ENCODE results near the gene COL6A1. TPM values are rescaled to one million over a fixed set of nuclear protein-coding genes. Genes with fewer than 3 reads are reported as not detected.

The COL6A1 gene
- total RNA-seq, 1 experiment from 2014 or later: 221 TPM

DNA sequence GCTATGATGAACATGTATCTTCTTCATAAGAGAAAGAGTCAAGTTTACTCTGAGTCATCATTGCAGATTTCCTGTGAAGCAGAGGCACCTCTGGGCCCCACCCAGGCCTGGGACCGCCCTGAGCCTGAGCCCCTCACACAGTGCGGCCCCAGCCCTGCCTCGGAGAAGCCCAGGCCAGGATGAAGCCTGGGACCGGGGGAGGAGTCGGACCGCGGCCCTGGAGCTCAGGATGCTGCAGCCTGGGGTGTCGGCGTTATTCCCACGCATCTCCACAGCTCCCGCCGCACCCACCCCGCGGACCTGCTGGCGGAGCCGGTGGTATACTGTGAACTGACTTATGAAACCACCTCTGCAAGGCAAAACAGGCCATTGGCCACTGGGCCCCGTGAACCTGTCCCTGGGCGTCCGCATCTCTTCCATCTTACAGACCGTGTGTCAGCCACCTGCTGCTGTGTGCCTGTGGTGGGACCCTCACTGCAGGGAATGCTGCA, 2.4 kb upstream of the COL6A1 start:
- TF ChIP-seq, protein P1, sequence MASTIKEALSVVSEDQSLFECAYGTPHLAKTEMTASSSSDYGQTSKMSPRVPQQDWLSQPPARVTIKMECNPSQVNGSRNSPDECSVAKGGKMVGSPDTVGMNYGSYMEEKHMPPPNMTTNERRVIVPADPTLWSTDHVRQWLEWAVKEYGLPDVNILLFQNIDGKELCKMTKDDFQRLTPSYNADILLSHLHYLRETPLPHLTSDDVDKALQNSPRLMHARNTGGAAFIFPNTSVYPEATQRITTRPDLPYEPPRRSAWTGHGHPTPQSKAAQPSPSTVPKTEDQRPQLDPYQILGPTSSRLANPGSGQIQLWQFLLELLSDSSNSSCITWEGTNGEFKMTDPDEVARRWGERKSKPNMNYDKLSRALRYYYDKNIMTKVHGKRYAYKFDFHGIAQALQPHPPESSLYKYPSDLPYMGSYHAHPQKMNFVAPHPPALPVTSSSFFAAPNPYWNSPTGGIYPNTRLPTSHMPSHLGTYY (CRISPR knock-in tag; IDR thresholded peaks at IDR 0.05): no peak
- TF ChIP-seq MXD4 (CRISPR knock-in tag; IDR thresholded peaks at IDR 0.05; ENCODE audit: borderline replicate concordance) (no peak), ZNF317 (CRISPR knock-in tag; IDR thresholded peaks at IDR 0.05; ENCODE audit: borderline replicate concordance, low read depth) (no peak), ZNF423 (CRISPR knock-in tag; IDR thresholded peaks at IDR 0.05) (no peak), NR3C1 (CRISPR knock-in tag; conservative IDR thresholded peaks at IDR 0.05; ENCODE audit: low read depth) (no peak), SOX15 (CRISPR knock-in tag; IDR thresholded peaks at IDR 0.05) (no peak), FOXK1 (CRISPR knock-in tag; IDR thresholded peaks at IDR 0.05) (no peak), FOXP1 (CRISPR knock-in tag; IDR thresholded peaks at IDR 0.05; ENCODE audit: borderline replicate concordance) (no peak), CREB1 (CRISPR knock-in tag; IDR thresholded peaks at IDR 0.05) (no peak), GABPB1 (CRISPR knock-in tag; IDR thresholded peaks at IDR 0.05) (no peak), ZNF121 (CRISPR knock-in tag; IDR thresholded peaks at IDR 0.05) (no peak), SMAD3 (CRISPR knock-in tag; IDR thresholded peaks at IDR 0.05; ENCODE audit: borderline replicate concordance) (no peak), TEAD4 (CRISPR knock-in tag; IDR thresholded peaks at IDR 0.05) (no peak)
- TF ChIP-seq, protein P2, sequence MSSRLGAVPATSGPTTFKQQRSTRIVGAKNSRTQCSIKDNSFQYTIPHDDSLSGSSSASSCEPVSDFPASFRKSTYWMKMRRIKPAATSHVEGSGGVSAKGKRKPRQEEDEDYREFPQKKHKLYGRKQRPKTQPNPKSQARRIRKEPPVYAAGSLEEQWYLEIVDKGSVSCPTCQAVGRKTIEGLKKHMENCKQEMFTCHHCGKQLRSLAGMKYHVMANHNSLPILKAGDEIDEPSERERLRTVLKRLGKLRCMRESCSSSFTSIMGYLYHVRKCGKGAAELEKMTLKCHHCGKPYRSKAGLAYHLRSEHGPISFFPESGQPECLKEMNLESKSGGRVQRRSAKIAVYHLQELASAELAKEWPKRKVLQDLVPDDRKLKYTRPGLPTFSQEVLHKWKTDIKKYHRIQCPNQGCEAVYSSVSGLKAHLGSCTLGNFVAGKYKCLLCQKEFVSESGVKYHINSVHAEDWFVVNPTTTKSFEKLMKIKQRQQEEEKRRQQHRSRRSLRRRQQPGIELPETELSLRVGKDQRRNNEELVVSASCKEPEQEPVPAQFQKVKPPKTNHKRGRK (CRISPR knock-in tag; IDR thresholded peaks at IDR 0.05; ENCODE audit: borderline replicate concordance): no peak
- TF ChIP-seq, protein P3, sequence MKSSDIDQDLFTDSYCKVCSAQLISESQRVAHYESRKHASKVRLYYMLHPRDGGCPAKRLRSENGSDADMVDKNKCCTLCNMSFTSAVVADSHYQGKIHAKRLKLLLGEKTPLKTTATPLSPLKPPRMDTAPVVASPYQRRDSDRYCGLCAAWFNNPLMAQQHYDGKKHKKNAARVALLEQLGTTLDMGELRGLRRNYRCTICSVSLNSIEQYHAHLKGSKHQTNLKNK (CRISPR knock-in tag; IDR thresholded peaks at IDR 0.05): no peak
- TF ChIP-seq, protein P4, sequence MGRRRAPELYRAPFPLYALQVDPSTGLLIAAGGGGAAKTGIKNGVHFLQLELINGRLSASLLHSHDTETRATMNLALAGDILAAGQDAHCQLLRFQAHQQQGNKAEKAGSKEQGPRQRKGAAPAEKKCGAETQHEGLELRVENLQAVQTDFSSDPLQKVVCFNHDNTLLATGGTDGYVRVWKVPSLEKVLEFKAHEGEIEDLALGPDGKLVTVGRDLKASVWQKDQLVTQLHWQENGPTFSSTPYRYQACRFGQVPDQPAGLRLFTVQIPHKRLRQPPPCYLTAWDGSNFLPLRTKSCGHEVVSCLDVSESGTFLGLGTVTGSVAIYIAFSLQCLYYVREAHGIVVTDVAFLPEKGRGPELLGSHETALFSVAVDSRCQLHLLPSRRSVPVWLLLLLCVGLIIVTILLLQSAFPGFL (CRISPR knock-in tag; IDR thresholded peaks at IDR 0.05; ENCODE audit: borderline replicate concordance): no peak
- TF ChIP-seq, protein P5, sequence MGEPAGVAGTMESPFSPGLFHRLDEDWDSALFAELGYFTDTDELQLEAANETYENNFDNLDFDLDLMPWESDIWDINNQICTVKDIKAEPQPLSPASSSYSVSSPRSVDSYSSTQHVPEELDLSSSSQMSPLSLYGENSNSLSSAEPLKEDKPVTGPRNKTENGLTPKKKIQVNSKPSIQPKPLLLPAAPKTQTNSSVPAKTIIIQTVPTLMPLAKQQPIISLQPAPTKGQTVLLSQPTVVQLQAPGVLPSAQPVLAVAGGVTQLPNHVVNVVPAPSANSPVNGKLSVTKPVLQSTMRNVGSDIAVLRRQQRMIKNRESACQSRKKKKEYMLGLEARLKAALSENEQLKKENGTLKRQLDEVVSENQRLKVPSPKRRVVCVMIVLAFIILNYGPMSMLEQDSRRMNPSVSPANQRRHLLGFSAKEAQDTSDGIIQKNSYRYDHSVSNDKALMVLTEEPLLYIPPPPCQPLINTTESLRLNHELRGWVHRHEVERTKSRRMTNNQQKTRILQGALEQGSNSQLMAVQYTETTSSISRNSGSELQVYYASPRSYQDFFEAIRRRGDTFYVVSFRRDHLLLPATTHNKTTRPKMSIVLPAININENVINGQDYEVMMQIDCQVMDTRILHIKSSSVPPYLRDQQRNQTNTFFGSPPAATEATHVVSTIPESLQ (CRISPR knock-in tag; IDR thresholded peaks at IDR 0.05): no peak
- peaks cover 7% of the 10 kb centered on the region for H3K27me3 Mint-ChIP-seq (ENCODE audit: low read depth)
- DNase-seq (ENCODE audit: low spot score) (no peak), ATAC-seq (no peak)
- H3K36me3 Mint-ChIP-seq: peaks cover under 1% of the 10 kb centered on the region; the same call in 1 of the 2 replicates
- H3K4me3 Mint-ChIP-seq: no peak overlapping the region
- ChIA-PET CTCF (interaction anchor here (0.6 to 1.3 kb wide), 2 partner anchors 9 to 423 kb away, joined by 4 to 5 read pairs; no protein-coding TSS in a partner anchor), POLR2A (no interaction called here)
- H3K9me3 Mint-ChIP-seq: no peaks in the 10 kb centered on the region
- no peak overlapping the region for H3K27ac Mint-ChIP-seq
- H3K4me1 Mint-ChIP-seq: peaks cover 27% of the 10 kb centered on the region

DNA sequence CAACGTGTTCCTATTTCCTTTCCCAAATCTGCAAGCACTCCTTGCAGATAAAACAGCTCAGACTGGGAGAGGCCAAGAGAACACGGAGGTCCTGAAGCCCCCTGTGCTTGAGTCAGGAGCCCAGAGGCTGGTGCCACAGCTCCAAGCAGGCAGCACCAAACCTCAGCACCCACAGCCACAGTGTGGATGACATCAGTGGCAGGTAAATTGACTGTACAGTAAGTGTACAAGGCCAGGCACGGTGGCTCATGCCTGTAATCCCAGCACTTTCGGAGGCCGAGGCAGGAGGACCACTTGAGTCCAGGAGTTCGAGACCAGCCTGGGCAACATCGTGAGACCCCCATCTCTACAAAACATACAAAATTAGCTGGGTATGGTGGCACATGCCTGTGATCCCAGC, 1.9 kb upstream of the COL6A1 start:
- CTCF ChIA-PET: interaction anchor here (1.3 kb wide), 1 partner anchor 9 kb away, joined by 5 read pairs; no protein-coding TSS in a partner anchor
- Mint-ChIP-seq H3K4me3 (no peak overlapping the region), H3K27ac (no peak overlapping the region), H3K27me3 (ENCODE audit: low read depth) (peaks cover 7% of the 10 kb centered on the region), H3K36me3 (peaks cover 5% of the 10 kb centered on the region), H3K4me1 (peaks cover 27% of the 10 kb centered on the region), H3K9me3 (no peaks in the 10 kb centered on the region)
- ATAC-seq (no peak), DNase-seq (ENCODE audit: low spot score) (no peak)
- POLR2A ChIA-PET: no interaction called here
- TF ChIP-seq ETV6 (CRISPR knock-in tag; IDR thresholded peaks at IDR 0.05): no peak
- no peak for TF ChIP-seq SOX15 (CRISPR knock-in tag; IDR thresholded peaks at IDR 0.05)
- TF ChIP-seq NFATC4 (CRISPR knock-in tag; IDR thresholded peaks at IDR 0.05): no peak
- TF ChIP-seq, protein P6, sequence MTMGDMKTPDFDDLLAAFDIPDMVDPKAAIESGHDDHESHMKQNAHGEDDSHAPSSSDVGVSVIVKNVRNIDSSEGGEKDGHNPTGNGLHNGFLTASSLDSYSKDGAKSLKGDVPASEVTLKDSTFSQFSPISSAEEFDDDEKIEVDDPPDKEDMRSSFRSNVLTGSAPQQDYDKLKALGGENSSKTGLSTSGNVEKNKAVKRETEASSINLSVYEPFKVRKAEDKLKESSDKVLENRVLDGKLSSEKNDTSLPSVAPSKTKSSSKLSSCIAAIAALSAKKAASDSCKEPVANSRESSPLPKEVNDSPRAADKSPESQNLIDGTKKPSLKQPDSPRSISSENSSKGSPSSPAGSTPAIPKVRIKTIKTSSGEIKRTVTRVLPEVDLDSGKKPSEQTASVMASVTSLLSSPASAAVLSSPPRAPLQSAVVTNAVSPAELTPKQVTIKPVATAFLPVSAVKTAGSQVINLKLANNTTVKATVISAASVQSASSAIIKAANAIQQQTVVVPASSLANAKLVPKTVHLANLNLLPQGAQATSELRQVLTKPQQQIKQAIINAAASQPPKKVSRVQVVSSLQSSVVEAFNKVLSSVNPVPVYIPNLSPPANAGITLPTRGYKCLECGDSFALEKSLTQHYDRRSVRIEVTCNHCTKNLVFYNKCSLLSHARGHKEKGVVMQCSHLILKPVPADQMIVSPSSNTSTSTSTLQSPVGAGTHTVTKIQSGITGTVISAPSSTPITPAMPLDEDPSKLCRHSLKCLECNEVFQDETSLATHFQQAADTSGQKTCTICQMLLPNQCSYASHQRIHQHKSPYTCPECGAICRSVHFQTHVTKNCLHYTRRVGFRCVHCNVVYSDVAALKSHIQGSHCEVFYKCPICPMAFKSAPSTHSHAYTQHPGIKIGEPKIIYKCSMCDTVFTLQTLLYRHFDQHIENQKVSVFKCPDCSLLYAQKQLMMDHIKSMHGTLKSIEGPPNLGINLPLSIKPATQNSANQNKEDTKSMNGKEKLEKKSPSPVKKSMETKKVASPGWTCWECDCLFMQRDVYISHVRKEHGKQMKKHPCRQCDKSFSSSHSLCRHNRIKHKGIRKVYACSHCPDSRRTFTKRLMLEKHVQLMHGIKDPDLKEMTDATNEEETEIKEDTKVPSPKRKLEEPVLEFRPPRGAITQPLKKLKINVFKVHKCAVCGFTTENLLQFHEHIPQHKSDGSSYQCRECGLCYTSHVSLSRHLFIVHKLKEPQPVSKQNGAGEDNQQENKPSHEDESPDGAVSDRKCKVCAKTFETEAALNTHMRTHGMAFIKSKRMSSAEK (CRISPR knock-in tag; IDR thresholded peaks at IDR 0.05; ENCODE audit: borderline replicate concordance): no peak
- TF ChIP-seq FOXP1 (CRISPR knock-in tag; IDR thresholded peaks at IDR 0.05; ENCODE audit: borderline replicate concordance): no peak
- TF ChIP-seq, protein P7, sequence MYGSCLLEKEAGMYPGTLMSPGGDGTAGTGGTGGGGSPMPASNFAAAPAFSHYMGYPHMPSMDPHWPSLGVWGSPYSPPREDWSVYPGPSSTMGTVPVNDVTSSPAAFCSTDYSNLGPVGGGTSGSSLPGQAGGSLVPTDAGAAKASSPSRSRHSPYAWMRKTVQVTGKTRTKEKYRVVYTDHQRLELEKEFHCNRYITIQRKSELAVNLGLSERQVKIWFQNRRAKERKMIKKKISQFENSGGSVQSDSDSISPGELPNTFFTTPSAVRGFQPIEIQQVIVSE (CRISPR knock-in tag; IDR thresholded peaks at IDR 0.05; ENCODE audit: borderline replicate concordance): no peak
- no peak for TF ChIP-seq NR1H2 (CRISPR knock-in tag; IDR thresholded peaks at IDR 0.05)
- no peak for TF ChIP-seq NFE2L1 (CRISPR knock-in tag; IDR thresholded peaks at IDR 0.05)
- no peak for TF ChIP-seq RELA (CRISPR knock-in tag; IDR thresholded peaks at IDR 0.05; ENCODE audit: borderline replicate concordance)
